Femur (tissue), 1 donor: ENCODE measurements around the gene CDH4.

Experiments
- DNase-seq: peaks from one replicate; pipeline ENCODE4 v3.0.0-alpha.2; 2017

The CDH4 gene

GRCh38 chr20:61895686-61896057, 643.6 kb downstream of the CDH4 start:
- DNase-seq: no peak

GRCh38 chr20:61896058-61896961, 644.2 kb downstream of the CDH4 start:
- peak; percentile 56 for DNase-seq

DNA sequence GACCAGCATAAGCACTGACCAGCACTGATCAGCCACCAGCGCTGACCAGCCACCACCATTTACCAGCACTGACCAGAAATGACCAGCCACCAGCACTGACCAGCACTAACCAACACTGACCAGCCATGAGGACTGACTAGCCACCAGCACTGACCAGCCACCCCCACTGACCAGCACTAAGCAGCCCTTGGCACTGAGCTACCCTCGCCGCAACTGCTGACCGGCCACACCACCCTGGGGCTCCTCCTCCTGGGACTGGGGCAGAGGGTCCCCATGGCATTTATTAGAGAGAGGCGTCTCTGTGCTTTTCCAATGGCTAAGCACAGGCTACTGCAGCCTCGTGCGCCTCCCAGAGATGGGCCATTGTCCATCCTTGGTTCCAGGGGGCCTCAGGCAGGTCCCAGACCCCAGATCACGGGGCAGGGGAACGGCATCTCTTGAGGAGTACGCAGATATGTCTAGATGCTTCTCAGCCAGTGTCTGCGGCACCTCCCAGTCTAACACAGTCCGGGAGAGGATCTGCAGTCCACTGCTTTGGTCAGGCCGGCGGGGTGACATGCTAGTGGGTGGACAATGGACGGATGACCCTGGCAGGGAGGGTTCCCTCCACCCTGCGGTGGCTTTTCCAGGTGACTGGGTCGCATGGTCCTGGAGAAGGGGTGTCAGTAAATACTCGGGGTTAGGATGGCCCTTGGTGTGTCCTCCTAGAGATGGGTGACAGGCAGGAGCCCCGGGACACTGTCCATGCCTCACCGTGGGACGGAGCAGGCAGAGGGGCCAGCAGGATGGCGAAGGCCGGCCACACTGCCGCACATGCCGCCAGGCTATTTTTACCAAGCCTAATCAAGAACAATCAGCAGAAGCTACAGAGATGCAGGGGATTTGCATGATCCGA, 645.6 kb downstream of the CDH4 start:
- no peak for DNase-seq

GRCh38 chr20:61898405-61898804, 646.3 kb downstream of the CDH4 start:
- DNase-seq: no peak

DNA sequence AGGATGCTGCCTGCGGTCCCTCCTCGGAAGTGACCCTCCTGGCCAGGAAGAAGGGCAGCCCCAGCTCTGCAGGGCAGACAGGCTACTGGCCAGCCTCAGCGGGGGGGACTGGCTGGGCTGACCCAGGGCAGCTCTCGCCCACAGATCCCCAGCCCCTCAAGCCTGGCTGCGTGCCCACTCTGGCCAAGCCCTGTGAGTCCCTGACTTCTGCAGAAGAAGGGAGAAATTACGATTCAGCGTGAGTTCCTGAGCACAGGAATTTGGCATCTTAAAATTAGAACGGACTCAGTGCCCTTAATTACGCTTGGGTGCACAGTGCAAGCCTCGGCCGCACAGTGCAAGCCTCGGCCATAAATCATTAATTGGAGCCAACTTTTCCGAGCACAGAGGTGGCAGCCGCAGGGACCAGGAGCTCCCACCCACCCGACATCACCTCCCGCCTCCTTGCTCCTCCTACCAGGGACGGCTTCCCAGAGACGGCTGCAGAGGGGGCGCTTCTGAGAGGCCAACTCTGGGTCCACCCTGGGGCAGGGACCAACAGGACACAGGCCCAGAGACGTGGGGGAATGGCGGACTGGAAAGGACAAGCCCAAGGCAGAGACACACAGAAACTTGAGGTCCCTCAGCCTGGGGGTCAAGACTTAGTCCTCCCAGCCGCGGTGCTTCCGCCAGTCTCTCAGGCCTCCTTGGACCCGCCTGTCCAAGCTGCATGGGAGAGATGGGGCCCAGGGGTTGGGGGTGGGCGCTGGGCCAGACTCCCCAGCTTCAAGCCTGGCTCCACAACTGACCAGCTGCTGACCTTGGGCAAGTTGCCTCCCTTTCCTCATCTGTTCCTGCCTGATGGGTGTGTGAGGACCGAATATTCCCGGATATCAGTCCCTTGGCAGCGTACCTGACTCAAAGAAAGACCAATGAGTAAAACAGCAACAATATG, 648.2 kb downstream of the CDH4 start:
- no peak for DNase-seq

- no peak for DNase-seq
These were observed 648.9 kb downstream of the CDH4 start for GRCh38 chr20:61900945-61901293.

DNA sequence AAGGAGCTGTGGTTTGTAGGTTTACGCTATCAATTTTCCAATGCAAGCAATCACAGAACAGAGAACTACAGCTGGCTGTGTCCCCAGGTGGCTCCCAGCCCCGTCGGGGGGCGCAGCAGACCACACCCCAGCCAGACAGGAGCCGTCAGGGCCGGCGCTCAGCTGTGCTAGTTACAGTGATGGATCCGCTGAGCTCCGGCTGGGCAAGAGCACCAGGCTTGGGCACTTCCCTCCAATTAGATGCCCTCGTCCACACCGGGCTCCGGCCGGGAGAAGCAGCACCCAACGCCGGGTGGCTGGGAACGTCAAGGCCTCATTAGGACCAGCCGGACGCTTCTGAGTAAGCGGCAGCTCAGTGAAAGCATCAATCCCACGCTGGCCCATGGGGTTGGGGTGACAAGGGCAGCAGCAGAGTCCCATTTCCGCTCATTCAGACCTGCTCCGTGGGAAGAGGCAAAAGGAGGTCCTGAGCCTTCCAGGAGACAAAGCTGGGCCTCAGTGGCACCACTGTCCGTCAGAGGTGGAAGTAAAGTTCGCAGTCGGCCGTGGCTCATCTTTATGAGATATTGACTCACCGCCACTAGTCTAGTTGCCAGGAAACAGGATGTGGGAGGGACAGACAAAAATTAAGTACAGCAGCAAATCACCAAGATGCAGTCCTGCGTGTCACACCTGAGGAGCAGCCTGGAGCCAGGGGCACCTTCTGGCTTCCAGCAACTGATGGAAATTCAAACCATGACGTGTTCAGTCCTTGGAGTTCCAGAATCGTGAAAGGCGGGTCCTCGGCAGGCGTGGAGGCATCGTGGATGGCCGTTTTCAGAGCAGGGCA, 649.5 kb downstream of the CDH4 start:
- no peak for DNase-seq

- no peak for DNase-seq
These were observed 650.3 kb downstream of the CDH4 start for GRCh38 chr20:61902221-61902869.

DNA sequence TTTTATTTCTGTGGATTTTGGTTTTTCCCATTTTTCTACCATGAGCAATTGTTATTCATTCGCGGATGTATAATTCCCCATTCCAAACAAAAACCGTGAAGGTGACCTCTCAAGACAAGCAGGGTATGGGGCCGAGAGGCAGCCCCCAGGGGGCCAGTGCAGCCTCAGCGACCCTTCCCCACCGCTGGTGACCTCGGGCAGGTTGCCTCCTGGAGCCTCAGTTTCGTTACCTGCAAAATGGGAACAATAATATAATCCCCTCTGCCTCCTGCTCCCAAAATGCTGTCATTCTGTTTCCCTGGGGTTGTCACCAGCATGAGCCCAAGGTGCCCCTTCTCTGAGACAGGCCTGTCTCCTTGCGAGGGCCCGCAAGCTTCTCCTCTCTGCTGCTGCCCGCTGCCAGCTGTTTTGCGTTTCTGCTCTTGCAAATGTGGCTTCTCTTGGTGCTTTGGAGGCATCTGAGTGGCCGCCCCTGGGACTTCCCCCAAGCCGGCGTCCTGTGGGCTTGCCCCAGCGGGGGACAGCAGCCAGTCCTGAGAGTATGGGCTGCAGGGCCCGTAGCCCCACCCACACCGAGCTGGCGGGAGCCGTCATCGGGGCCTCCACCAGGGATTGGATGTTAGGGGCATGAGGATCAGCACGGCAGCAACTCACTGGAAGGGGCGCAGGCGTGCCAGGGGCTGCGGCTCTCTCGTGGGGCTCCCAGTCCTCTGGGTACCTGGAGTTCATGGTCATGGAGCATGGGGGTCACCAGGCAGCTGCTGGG, 651.7 kb downstream of the CDH4 start:
- DNase-seq: no peak

DNA sequence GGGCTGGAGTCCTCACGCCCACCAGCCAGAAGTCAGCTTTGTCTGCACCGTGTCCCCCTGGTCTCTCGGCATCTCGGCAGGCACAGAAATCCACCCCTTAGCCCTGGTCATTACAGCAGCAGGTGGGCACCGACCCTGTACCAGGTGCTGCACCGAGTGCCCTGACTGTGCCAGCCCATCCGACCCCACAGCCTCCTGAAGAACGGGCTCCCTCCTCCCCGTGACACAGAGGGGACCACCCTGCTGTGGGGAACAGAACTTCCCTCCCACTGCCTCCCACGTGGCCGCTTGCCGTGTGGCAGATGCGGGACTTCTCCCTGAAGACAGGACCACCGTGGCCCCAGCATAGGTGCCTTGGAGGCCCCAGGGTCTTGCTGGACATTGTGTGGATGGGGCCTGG, 652.4 kb downstream of the CDH4 start:
- no peak for DNase-seq

GRCh38 chr20:61905781-61906523, 653.9 kb downstream of the CDH4 start:
- DNase-seq: no peak

- no peak for DNase-seq
These were observed 655.2 kb downstream of the CDH4 start for GRCh38 chr20:61907081-61907891.

GRCh38 chr20:61908057-61909026, 656.3 kb downstream of the CDH4 start:
- DNase-seq: no peak

GRCh38 chr20:61909028-61909427, 657.0 kb downstream of the CDH4 start:
- DNase-seq: no peak

DNA sequence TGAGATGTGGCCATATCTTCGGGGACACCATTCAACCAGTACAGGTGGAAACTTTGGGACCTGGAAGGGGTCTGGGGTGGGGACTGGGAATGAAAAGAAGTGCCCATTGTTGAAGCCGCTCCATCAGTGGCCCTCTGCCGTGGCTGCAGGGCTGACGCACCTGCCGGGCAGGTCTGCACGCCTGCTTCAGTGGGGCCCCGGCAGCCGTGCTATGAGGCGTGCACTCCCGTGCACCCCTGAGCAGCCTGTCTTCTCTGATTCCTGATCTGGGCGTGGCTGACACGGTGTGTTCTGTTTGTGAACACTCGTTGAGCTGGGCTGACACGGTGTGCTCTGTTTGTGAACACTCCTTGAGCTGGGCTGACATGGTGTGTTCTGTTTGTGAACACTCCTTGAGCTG, 657.8 kb downstream of the CDH4 start:
- no peak for DNase-seq

DNA sequence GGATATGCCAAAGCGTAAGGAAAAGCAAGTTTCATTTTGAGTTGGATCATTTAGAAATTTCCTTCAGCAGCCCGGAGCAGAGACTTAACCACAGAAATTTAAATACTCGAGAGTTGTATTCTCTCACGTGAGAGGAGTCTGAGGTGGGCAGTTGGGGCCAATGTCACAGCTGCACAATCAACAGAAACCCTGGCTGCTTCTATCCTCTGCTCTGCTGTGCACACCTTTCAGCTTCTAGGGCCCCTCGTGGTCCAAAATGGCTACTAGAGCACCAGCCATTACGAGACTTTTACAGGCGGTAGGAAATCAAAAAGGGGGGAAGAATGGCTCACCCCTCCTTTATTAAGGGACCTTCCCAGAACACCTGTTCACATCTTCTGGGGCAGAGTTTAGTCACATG, 659.8 kb downstream of the CDH4 start:
- no peak for DNase-seq

- DNase-seq: no peak
These were observed 660.8 kb downstream of the CDH4 start for GRCh38 chr20:61912665-61913422.
